HepG2 (cell line): ENCODE results near the gene GAREM2. TPM values are rescaled to one million over a fixed set of nuclear protein-coding genes. Genes with fewer than 3 reads are reported as not detected.

Source experiments
- ATAC-seq: fragments of 200-7000 bp; cut with Tn5 transposase; 3 replicates; pipeline ENCODE4 v1.9.1; 2020; ENCODE audit warnings: mild to moderate bottlenecking, moderate library complexity
- BruUV-seq: library from RNA; stranded (reverse); fragments of 400-500 nt; replicated peaks from 2 replicates; lab custom pipeline; 2021; lab: Mats Ljungman, UMichigan
- CTCF ChIA-PET: fragments of 300-600 bp; formaldehyde crosslinking; extraction: SDS; loops from one replicate; lab custom pipeline; 2021; ENCODE audit warnings: low total read pairs, inconsistent platforms, low intra/inter-chr PET ratio; lab: Yijun Ruan, JAX
- POLR2A ChIA-PET: fragments of 350-600 bp; sonication (Branson Sonifier 250); formaldehyde crosslinking; loops from one replicate; lab custom pipeline; 2020; ENCODE audit warnings: antibody characterized with exemption, inconsistent platforms; lab: Yijun Ruan, JAX
- DNase-seq: peaks from one replicate; pipeline ENCODE4 v3.0.0-alpha.2; 2015; ENCODE audit warnings: low spot score
- FAIRE-seq: peaks from 3 replicates; lab custom pipeline; 2011; peaks lifted over from hg19 to GRCh38; lab: Jason Lieb, UNC
- H2AFZ ChIP-seq: one replicate; pipeline ENCODE4 v1.6.1; 2011; ENCODE audit warnings: low read length, inconsistent platforms
- H3K27ac ChIP-seq: fragments of 300-600 bp; 3 replicates; pipeline ENCODE4 v1.8.0; 2011; ENCODE audit warnings: mixed run types, mild to moderate bottlenecking, mixed read lengths, low read length, inconsistent platforms; ENCODE audit not compliant: insufficient read depth; ENCODE audit errors: extremely low read length
- H3K27me3 ChIP-seq, 2 experiments: fragments of 200-600 bp in 1 of 2; 2 replicates in 1 of 2; 3 replicates in 1 of 2; pipeline versions ENCODE4 v1.6.0 to v1.8.0; 2011; ENCODE audit warnings: low read length in 2 of 2, mild to moderate bottlenecking in 2 of 2, moderate library complexity in 2 of 2, inconsistent platforms in 1 of 2; ENCODE audit not compliant: insufficient read depth in 2 of 2, control insufficient read depth in 1 of 2
- H3K36me3 ChIP-seq, 2 experiments: fragments of 200-600 bp in 1 of 2; replicated peaks in 1 of 2; 2 replicates in 1 of 2; 3 replicates in 1 of 2; pipeline versions ENCODE4 v1.5.1 to v1.8.0; 2011; ENCODE audit warnings: low read length in 2 of 2, inconsistent platforms in 1 of 2; ENCODE audit not compliant: insufficient read depth in 2 of 2, control insufficient read depth in 1 of 2
- H3K4me1 ChIP-seq: 2 replicates; pipeline ENCODE4 v1.5.1; 2012; ENCODE audit warnings: low read length, inconsistent platforms; ENCODE audit not compliant: insufficient read depth
- H3K4me2 ChIP-seq: 2 replicates; pipeline ENCODE4 v1.6.0; 2011; ENCODE audit warnings: low read depth, low read length, inconsistent platforms
- H3K4me3 ChIP-seq, 3 experiments: fragments of 200-600 bp in 1 of 3; sonication (generic), shearing (Covaris generic) in 1 of 3; replicated peaks in 1 of 3; 2 replicates each; pipeline ENCODE4 v1.5.1; 2011 to 2016; ENCODE audit warnings: low read length in 3 of 3, inconsistent platforms in 2 of 3, low read depth in 2 of 3, mild to moderate bottlenecking in 2 of 3, control low read depth in 1 of 3, mixed read lengths in 1 of 3; ENCODE audit not compliant: insufficient read depth in 1 of 3
- H3K79me2 ChIP-seq: one replicate; pipeline ENCODE4 v1.6.1; 2011; ENCODE audit warnings: low read length, inconsistent platforms; ENCODE audit not compliant: insufficient read depth
- H3K9ac ChIP-seq: 2 replicates; pipeline ENCODE4 v1.6.0; 2011; ENCODE audit warnings: mild to moderate bottlenecking, low read depth, low read length, inconsistent platforms; ENCODE audit not compliant: insufficient read depth
- H3K9me3 ChIP-seq: 2 replicates; pipeline ENCODE4 v1.5.1; 2012; ENCODE audit warnings: mild to moderate bottlenecking, low read length
- H4K20me1 ChIP-seq: 2 replicates; pipeline ENCODE4 v1.6.0; 2011; ENCODE audit warnings: inconsistent platforms, mild to moderate bottlenecking, low read length, moderate library complexity; ENCODE audit not compliant: insufficient read depth
- ARID5B ChIP-seq: IDR thresholded peaks from 2 replicates; pipeline ENCODE4 v1.4.0; 2020; ENCODE audit warnings: mild to moderate bottlenecking, missing genetic modification reagents
- CREB1 ChIP-seq, 2 experiments: fragments of 450-650 bp in 1 of 2; IDR thresholded peaks; 2 replicates each; pipeline ENCODE4 v1.6.1; 2016 to 2017; ENCODE audit warnings: control low read depth in 1 of 2, mild to moderate bottlenecking in 1 of 2, missing compliant biosample characterization in 1 of 2, missing genetic modification characterization in 1 of 2
- GATAD2A ChIP-seq: IDR thresholded peaks from 2 replicates; pipeline ENCODE4 v1.6.1; 2016
- RAD21 ChIP-seq: fragments of 450-650 bp; formaldehyde crosslinking; IDR thresholded peaks from 2 replicates; pipeline ENCODE4 v1.5.0; 2020; ENCODE audit warnings: mild to moderate bottlenecking
- RARA ChIP-seq: IDR thresholded peaks from 2 replicates; pipeline ENCODE4 v1.6.1; 2016; ENCODE audit warnings: missing genetic modification reagents, missing compliant biosample characterization
- STAG1 ChIP-seq: sonication (generic); formaldehyde crosslinking; IDR thresholded peaks from 2 replicates; pipeline ENCODE4 v1.4.0; 2020; ENCODE audit warnings: missing genetic modification reagents
- TEF ChIP-seq: sonication (generic); formaldehyde crosslinking; IDR thresholded peaks from 2 replicates; pipeline ENCODE4 v1.5.0; 2020; ENCODE audit warnings: missing genetic modification reagents
- TRIM22 ChIP-seq: fragments of 450-650 bp; IDR thresholded peaks from 2 replicates; pipeline ENCODE4 v1.6.1; 2017
- ZNF512B ChIP-seq: sonication (generic); formaldehyde crosslinking; IDR thresholded peaks from 2 replicates; pipeline ENCODE4 v1.5.1; 2020; ENCODE audit warnings: missing genetic modification reagents, mild to moderate bottlenecking, borderline replicate concordance
- ZNF547 ChIP-seq: sonication (generic); formaldehyde crosslinking; IDR thresholded peaks from 2 replicates; pipeline ENCODE4 v1.5.1; 2020; ENCODE audit warnings: mild to moderate bottlenecking, missing genetic modification reagents
- ZXDC ChIP-seq: sonication (generic); formaldehyde crosslinking; IDR thresholded peaks from 2 replicates; pipeline ENCODE4 v1.5.0; 2020; ENCODE audit warnings: mild to moderate bottlenecking, missing genetic modification reagents
- WGBS: methylation state at CpG from one replicate; pipeline ENCODE4 v1.1.6; 2017; ENCODE audit warnings: low lambda C conversion rate; 5-methylcytosine and 5-hydroxymethylcytosine counted together
- in situ Hi-C: cut with HindIII; loops from 2 replicates; pipeline ENCODE4 v1.10.0; 2017; ENCODE audit warnings: low pct_unique_long_range_greater_than_20kb; ENCODE audit not compliant: extremely low pct_ligation_motif_present
- intact Hi-C: fragments of 100-400 bp; cut with micrococcal nuclease; formaldehyde crosslinking; loops from one replicate; pipeline ENCODE4 v1.10.0; 2022; ENCODE audit not compliant: unreplicated experiment
- polyA plus RNA-seq, 8 experiments: library from polyadenylated mRNA; depleted of rRNA in 3 of 8; stranded (reverse) in 7 of 8; unstranded in 1 of 8; fragments of >200 nt; fragmentation: Illumina TruSeq in 4 of 8; extraction: Trizol in 4 of 8; gene quantifications; 2 replicates each; pipeline versions ENCODE4 v1.2.1 to v1.2.3, GENCODE V29; 2011 to 2016; ENCODE audit warnings: low read depth in 4 of 8, missing spikeins in 1 of 8, mixed read lengths in 1 of 8; ENCODE audit not compliant: insufficient read depth in 1 of 8
- total RNA-seq, 5 experiments: library from RNA; depleted of rRNA; stranded (reverse); fragments of >200 nt; fragmentation: Illumina TruSeq; extraction: Trizol; gene quantifications; 2 replicates each; pipeline ENCODE4 v1.2.3, GENCODE V29; 2016; ENCODE audit warnings: low read depth in 1 of 5

The GAREM2 gene
- total and polyA plus RNA-seq, 2 of the 13 experiments (the other 11 are each of a cell fraction or from before 2014, with no cell fraction given): 0.29 to 0.38 TPM

GRCh38 chr2:26235089-26235488 is 62.2 kb downstream of the GAREM2 start (continued):
- TF ChIP-seq TRIM22 (no peak), STAG1 (CRISPR knock-in tag) (peak; percentile 67), RAD21 (CRISPR knock-in tag) (peak; percentile 65), ZXDC (CRISPR knock-in tag) (no peak), TEF (CRISPR knock-in tag) (no peak), ZNF547 (no peak), RARA (CRISPR knock-in tag) (no peak)

- Histone ChIP-seq H3K4me2 (0 out of 2 replicates have a peak overlapping the region, but pooled peaks have one; percentile 0), H2AFZ (no peak overlapping the region), H4K20me1 (peaks cover 28% of the 10 kb centered on the region), H3K27me3 (no peaks in the 10 kb centered on the region), H3K79me2 (peaks cover 50% of the 10 kb centered on the region), H3K4me3 (no peak overlapping the region), H3K9ac (no peak overlapping the region), H3K27ac (peak overlapping the region; percentile 23), H3K9me3 (no peaks in the 10 kb centered on the region), H3K36me3 (peaks cover 15 to 46% of the 10 kb centered on the region in 2 experiments), H3K4me1 (peaks cover 53% of the 10 kb centered on the region)
- FAIRE-seq: no peak
- in situ Hi-C loops (loop anchor here (5.0 to 10.0 kb wide), 2 partner anchors 94 to 227 kb away; no protein-coding TSS in a partner anchor), intact Hi-C loops (no loop called here)
- 67% methylated on average over 1 of the region's 1 CpG for WGBS
- peak; percentile 53 for ATAC-seq
- BruUV-seq: no TSS peak
- CTCF ChIA-PET: interaction anchor here (0.9 kb wide), 1 partner anchor 76 kb away, joined by 3 read pairs; no protein-coding TSS in a partner anchor
- POLR2A ChIA-PET: no interaction called here
- no peak for DNase-seq
- 0 out of 2 replicates have a peak, but pooled peaks have one; percentile 36 for TF ChIP-seq GATAD2A (CRISPR knock-in tag)
- 0 out of 2 replicates have a peak, but pooled peaks have one; percentile 10 for TF ChIP-seq ARID5B (CRISPR knock-in tag)
- TF ChIP-seq ZNF512B: no peak
- no peak for TF ChIP-seq CREB1 (IDR thresholded peaks at IDR 0.05)
- 0 out of 2 replicates have a peak, but pooled peaks have one; percentile 2 for TF ChIP-seq CREB1 (CRISPR knock-in tag; IDR thresholded peaks at IDR 0.05)
Observed at GRCh38 chr2:26237868-26238267, 65.0 kb downstream of the GAREM2 start.
